C4-2B (cell line): Measurements from ENCODE around the gene SYK.

Experiments
- CTCF ChIP-seq: fragments of 450-650 bp; conservative IDR thresholded peaks from 2 replicates; pipeline ENCODE4 v1.5.1; 2017; ENCODE audit warnings: mild to moderate bottlenecking
- ZFX ChIP-seq: fragments of 450-650 bp; IDR thresholded peaks from 2 replicates; pipeline ENCODE4 v1.6.1; 2017

- TF ChIP-seq CTCF (no peak), ZFX (no peak)
These were observed 112.6 kb downstream of the SYK start for GRCh38 chr9:90914196-90914595.
